Measurements from ENCODE around the gene C4B.
"Not testable (repeated sequence)": the region's sequence is repeated elsewhere in the genome, so short reads cannot be mapped to it uniquely, and the experiment has no call there.

DNA sequence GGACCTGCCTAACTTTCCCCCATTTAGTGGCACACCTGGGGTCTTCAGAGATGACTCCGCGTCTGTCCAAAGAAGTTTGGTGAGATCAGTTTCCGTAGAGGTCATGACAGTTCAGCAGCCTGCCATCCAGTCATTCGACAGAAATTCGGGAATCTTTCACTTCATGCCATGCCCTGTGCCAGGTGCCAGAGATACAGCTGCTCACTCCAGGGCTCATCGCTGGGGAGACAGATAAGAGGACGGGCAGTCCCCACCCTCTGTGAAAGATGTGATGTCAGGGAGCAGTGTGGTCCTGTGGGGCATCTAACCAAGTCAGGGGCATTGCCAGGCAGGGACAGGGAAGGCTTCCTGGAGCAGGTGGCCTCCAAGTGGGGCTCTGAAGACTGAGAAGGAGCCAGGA is 11.3 kb upstream of the C4B start:
- TF ChIP-seq, protein P1, sequence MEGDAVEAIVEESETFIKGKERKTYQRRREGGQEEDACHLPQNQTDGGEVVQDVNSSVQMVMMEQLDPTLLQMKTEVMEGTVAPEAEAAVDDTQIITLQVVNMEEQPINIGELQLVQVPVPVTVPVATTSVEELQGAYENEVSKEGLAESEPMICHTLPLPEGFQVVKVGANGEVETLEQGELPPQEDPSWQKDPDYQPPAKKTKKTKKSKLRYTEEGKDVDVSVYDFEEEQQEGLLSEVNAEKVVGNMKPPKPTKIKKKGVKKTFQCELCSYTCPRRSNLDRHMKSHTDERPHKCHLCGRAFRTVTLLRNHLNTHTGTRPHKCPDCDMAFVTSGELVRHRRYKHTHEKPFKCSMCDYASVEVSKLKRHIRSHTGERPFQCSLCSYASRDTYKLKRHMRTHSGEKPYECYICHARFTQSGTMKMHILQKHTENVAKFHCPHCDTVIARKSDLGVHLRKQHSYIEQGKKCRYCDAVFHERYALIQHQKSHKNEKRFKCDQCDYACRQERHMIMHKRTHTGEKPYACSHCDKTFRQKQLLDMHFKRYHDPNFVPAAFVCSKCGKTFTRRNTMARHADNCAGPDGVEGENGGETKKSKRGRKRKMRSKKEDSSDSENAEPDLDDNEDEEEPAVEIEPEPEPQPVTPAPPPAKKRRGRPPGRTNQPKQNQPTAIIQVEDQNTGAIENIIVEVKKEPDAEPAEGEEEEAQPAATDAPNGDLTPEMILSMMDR (IDR thresholded peaks at IDR 0.05; ENCODE audit: insufficient read depth, low read depth, low read length): not testable (repeated sequence)
- TF ChIP-seq EZH2 (IDR thresholded peaks at IDR 0.05; ENCODE audit: insufficient read depth, low read length): not testable (repeated sequence)

All from astrocyte (in vitro differentiated cells and primary cell).